ENCODE results near the gene HMGCLL1. TPM values are rescaled to one million over a fixed set of nuclear protein-coding genes. Genes with fewer than 3 reads are reported as not detected.

The HMGCLL1 gene
- total and polyA plus RNA-seq, 7 donors: 0.23 to 7.5 (median 0.89) TPM; not detected in 1

GRCh38 chr6:55560290-55560885 is 18.6 kb downstream of the HMGCLL1 start:
- H3K9me3 ChIP-seq: no peaks in the 10 kb centered on the region
- H3K27ac ChIP-seq: no peak overlapping the region
- intact Hi-C loops (cut with DNase I): no loop called here
- 73 to 84% methylated on average over 2 of the region's 2 CpGs for WGBS, 2 donors
- no peak overlapping the region for H3K4me3 ChIP-seq
- no peak for DNase-seq
- no peaks in the 10 kb centered on the region for H3K4me1 ChIP-seq
- no peaks in the 10 kb centered on the region for H3K27me3 ChIP-seq
- TF ChIP-seq, protein P1, sequence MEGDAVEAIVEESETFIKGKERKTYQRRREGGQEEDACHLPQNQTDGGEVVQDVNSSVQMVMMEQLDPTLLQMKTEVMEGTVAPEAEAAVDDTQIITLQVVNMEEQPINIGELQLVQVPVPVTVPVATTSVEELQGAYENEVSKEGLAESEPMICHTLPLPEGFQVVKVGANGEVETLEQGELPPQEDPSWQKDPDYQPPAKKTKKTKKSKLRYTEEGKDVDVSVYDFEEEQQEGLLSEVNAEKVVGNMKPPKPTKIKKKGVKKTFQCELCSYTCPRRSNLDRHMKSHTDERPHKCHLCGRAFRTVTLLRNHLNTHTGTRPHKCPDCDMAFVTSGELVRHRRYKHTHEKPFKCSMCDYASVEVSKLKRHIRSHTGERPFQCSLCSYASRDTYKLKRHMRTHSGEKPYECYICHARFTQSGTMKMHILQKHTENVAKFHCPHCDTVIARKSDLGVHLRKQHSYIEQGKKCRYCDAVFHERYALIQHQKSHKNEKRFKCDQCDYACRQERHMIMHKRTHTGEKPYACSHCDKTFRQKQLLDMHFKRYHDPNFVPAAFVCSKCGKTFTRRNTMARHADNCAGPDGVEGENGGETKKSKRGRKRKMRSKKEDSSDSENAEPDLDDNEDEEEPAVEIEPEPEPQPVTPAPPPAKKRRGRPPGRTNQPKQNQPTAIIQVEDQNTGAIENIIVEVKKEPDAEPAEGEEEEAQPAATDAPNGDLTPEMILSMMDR (IDR thresholded peaks at IDR 0.05): no peak
- TF ChIP-seq POLR2A (IDR thresholded peaks at IDR 0.05): no peak
- no peak for TF ChIP-seq EP300 (IDR thresholded peaks at IDR 0.05)
- no peak for TF ChIP-seq POLR2AphosphoS5 (IDR thresholded peaks at IDR 0.05)
- H3K36me3 ChIP-seq: no peaks in the 10 kb centered on the region

GRCh38 chr6:55557146-55557545 is 21.8 kb downstream of the HMGCLL1 start:
- TF ChIP-seq POLR2AphosphoS5 (IDR thresholded peaks at IDR 0.05) (no peak), EP300 (IDR thresholded peaks at IDR 0.05) (no peak), POLR2A (IDR thresholded peaks at IDR 0.05) (no peak)
- TF ChIP-seq, protein P1 (IDR thresholded peaks at IDR 0.05): no peak
- Histone ChIP-seq H3K4me1 (no peaks in the 10 kb centered on the region), H3K27me3 (no peaks in the 10 kb centered on the region), H3K36me3 (no peaks in the 10 kb centered on the region), H3K27ac (no peak overlapping the region), H3K9me3 (no peaks in the 10 kb centered on the region), H3K4me3 (no peak overlapping the region)
- DNase-seq: no peak
- intact Hi-C loops (cut with DNase I): no loop called here
- 82 to 85% methylated on average over 7 of the region's 7 CpGs for WGBS, 2 donors

GRCh38 chr6:55545791-55546190 is 33.2 kb downstream of the HMGCLL1 start:
- intact Hi-C loops (cut with DNase I): no loop called here
- Histone ChIP-seq H3K36me3 (no peaks in the 10 kb centered on the region), H3K4me3 (no peak overlapping the region), H3K9me3 (no peaks in the 10 kb centered on the region), H3K4me1 (no peaks in the 10 kb centered on the region), H3K27me3 (no peaks in the 10 kb centered on the region), H3K27ac (no peak overlapping the region)
- DNase-seq: no peak
- TF ChIP-seq POLR2A (IDR thresholded peaks at IDR 0.05) (no peak), EP300 (IDR thresholded peaks at IDR 0.05) (no peak), POLR2AphosphoS5 (IDR thresholded peaks at IDR 0.05) (no peak)
- TF ChIP-seq, protein P1 (IDR thresholded peaks at IDR 0.05): no peak

- H3K4me3 ChIP-seq: no peak overlapping the region
- no peaks in the 10 kb centered on the region for H3K27me3 ChIP-seq
- H3K4me1 ChIP-seq: no peaks in the 10 kb centered on the region
- WGBS, 2 donors: 91 to 93% methylated on average over 4 of the region's 4 CpGs
- TF ChIP-seq POLR2A (IDR thresholded peaks at IDR 0.05): no peak
- TF ChIP-seq POLR2AphosphoS5 (IDR thresholded peaks at IDR 0.05): no peak
- TF ChIP-seq, protein P1 (IDR thresholded peaks at IDR 0.05): no peak
- no peak for TF ChIP-seq EP300 (IDR thresholded peaks at IDR 0.05)
- no peak for DNase-seq
- intact Hi-C loops (cut with DNase I): no loop called here
- no peaks in the 10 kb centered on the region for H3K36me3 ChIP-seq
- H3K27ac ChIP-seq: no peak overlapping the region
- no peaks in the 10 kb centered on the region for H3K9me3 ChIP-seq
Measured at GRCh38 chr6:55543633-55544309, 35.2 kb downstream of the HMGCLL1 start.
